Measurements from ENCODE around the gene FRAS1.

DNA sequence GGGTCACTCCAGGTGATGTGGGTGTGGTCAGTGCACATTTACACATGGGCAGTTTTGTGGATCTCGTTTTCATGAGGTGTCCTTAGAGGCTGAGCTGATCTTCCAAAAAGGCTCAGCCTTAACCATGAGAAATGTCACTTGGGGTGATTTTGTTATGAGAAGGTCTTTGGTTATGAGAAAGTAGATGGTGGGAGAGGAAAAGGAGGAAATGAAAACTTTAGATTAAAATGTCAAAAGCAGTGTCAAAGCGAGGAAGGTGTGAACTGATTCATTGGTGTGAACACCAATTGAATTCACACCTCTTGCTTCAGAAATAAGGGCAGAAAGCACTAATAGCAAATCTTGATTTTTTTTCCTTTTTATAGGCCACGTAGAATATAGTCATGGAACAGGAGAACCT is 394.3 kb downstream of the FRAS1 start:
- TF ChIP-seq, protein P1, sequence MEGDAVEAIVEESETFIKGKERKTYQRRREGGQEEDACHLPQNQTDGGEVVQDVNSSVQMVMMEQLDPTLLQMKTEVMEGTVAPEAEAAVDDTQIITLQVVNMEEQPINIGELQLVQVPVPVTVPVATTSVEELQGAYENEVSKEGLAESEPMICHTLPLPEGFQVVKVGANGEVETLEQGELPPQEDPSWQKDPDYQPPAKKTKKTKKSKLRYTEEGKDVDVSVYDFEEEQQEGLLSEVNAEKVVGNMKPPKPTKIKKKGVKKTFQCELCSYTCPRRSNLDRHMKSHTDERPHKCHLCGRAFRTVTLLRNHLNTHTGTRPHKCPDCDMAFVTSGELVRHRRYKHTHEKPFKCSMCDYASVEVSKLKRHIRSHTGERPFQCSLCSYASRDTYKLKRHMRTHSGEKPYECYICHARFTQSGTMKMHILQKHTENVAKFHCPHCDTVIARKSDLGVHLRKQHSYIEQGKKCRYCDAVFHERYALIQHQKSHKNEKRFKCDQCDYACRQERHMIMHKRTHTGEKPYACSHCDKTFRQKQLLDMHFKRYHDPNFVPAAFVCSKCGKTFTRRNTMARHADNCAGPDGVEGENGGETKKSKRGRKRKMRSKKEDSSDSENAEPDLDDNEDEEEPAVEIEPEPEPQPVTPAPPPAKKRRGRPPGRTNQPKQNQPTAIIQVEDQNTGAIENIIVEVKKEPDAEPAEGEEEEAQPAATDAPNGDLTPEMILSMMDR (conservative IDR thresholded peaks at IDR 0.05 in 1 of 2, IDR thresholded peaks at IDR 0.05 in 1 of 2; ENCODE audit: low read depth in 1 of 2, low read length in 2 of 2), result no peak
- no peak for TF ChIP-seq EZH2 (IDR thresholded peaks at IDR 0.05; ENCODE audit: low read length, missing control alignments)

All from fibroblast of lung (primary cell).